HG02943 (cell line): ENCODE measurements around the gene YOD1.

Experiments used
- ATAC-seq: cut with Tn5 transposase; IDR thresholded peaks from one replicate; pipeline ENCODE4 v1.9.1; 2021; ENCODE audit warnings: mild to moderate bottlenecking, low read depth, moderate library complexity; ENCODE audit not compliant: unreplicated experiment

YOD1 gene

GRCh38 chr1:207028884-207029650 lies 21.9 kb downstream of the YOD1 start:
- no peak for ATAC-seq

DNA sequence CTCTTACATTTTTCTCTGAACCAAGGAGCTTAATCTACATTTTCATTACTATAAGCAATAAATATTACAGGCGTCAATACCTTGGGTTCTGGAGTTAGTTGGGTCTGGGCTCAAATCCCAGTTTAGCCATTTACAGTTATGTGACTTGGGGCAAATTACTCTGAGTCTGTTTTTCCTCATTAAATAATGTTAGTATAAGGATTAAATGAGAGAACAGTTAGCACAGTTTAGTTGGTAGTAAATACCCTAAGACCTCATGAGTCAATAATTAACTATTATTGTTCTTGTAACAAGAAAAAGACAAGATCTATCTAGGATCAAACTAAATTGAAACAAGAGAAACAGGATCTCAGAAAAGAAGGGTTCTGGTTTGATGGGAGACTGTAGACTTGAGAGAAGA lies 23.1 kb downstream of the YOD1 start:
- no peak for ATAC-seq

DNA sequence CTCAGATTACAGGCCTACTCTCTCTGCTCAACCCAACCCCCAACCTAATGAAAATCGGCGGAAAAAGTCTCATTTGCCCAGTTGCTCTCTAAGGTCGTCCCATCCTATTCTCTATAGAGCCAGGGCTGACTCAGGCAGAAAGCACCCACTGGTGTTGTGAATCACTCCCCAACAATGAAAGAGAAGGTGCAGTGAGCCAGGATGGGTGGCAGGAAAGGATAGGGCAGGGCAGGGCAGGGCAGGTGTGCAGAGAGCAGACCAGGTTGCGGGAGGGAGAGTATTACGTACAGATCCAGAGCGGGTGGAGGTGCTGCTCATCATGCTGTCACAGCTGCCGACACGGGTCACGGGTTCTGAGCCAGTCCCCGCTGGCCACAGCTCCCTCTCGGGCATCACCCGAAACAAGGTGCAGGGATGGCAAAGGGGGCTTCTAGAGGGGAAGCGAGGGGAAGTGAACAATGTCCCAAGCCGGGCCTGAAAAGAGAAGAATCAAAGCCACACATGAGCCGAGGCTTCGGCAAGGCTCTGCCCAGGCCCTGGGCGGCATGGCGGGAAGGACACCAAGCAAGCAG lies 23.7 kb downstream of the YOD1 start:
- ATAC-seq, result no peak

GRCh38 chr1:207026104-207026534 lies 24.9 kb downstream of the YOD1 start:
- no peak for ATAC-seq

DNA sequence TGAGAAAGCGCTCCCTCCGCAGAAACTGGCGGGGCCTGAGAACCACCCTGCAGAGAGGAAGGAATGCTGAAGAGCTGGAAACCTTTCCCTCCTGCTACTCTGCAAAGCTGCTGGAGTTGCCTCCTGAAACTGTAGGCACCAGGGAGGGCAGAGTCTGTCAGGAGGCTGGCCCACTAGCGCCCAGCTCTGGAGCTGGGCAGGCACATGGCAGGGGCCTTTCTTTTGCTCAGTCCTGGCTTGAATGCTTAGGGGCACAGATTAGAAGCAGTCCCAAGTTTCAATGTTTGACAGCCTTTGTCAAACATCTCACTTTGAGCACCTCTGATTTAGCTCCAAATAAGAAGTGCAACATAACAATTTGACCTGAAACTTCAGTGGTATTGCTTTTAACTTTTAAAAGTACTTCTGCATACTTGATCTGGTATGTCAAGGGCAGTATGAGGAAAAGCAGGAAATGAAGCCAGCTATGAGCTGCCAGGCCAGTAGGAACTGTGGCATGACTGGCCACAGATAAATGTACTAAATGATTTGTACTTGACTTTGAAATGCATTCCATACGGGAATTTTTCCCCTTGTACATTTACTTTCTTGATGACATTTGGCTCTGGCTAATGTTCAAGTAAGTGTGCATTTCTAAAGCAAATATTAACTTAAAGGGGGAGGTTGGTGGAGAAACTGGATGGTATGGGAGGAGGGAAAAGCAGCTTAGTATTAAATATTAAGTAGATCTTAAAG lies 25.7 kb downstream of the YOD1 start:
- ATAC-seq, result no peak

DNA sequence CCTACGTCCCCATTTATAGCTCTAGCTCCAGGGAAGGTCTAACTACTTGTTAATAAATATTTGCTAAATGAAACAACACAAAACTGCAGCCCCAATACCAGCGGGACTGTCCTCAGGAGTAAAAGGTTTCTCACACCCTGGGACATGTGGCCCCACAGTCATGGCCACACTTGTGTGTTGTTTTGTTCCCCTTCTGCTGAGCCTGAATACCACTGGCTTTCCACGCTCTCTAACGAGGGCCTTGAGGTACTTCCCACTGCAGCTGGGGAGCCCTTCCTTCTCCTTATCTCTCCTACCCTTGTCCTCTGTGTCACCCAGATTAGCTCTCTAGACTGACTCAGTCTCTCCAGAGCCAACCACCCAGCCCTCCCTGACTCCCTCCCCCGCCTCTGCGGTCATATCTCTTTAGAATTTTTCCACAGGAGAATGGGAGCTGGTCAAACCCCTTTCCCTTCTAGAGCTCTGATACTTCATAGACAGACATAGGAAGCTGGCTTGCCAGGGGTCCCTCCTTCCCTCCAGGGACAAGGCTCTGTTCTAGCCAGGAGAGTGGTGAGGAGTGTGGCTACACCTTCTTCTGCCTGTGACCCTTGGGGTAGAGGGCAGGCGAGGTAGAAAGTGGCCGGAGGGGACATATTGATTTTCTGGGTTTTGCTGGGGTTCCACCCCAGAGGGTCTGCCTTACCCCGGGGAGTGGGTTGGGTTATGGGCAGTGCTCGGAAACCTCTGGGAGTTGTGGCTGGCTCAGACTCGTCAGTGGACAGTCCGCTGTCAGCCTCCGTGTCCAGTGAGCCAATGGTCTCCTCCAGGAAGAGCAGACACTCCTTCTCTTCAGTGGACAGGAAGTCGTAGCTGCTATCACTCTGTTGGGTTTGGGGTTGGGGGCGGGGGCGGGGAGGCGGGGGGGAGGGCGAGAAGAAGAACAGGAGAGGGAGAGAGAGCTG lies 26.5 kb downstream of the YOD1 start:
- ATAC-seq, result no peak

GRCh38 chr1:207022996-207023679 lies 27.9 kb downstream of the YOD1 start:
- no peak for ATAC-seq

- no peak for ATAC-seq
These were observed 29.0 kb downstream of the YOD1 start for GRCh38 chr1:207021876-207022596.

- no peak for ATAC-seq
These were observed 29.7 kb downstream of the YOD1 start for GRCh38 chr1:207021139-207021861.

- ATAC-seq, result no peak
These were observed 30.3 kb downstream of the YOD1 start for GRCh38 chr1:207020709-207021107.

GRCh38 chr1:207020065-207020708 lies 30.8 kb downstream of the YOD1 start:
- no peak for ATAC-seq

DNA sequence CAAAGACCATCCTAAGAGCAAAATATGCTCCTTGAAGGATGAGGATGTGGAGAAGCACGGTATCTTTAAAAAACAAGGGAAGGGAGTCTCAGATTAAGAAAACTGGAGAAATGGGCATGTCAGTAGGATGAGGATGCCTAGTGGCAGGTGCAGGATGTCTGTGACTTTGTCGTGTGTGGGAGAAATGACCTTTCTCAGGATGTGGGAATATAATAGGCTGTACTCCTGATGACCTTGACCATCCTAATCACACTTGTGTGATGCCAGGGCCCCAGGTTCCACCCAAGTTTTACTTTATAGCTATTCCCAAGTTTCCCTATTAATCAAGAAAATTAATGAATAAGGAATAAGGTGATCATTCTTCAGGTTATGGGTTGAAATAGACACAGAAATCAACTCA lies 31.3 kb downstream of the YOD1 start:
- ATAC-seq, result no peak

GRCh38 chr1:207019161-207019560 lies 31.8 kb downstream of the YOD1 start:
- ATAC-seq, result no peak

- ATAC-seq, result no peak
These were observed 32.3 kb downstream of the YOD1 start for GRCh38 chr1:207018707-207019106.

- ATAC-seq, result no peak
These were observed 33.1 kb downstream of the YOD1 start for GRCh38 chr1:207017615-207018559.

GRCh38 chr1:207015791-207016190 lies 35.2 kb downstream of the YOD1 start:
- ATAC-seq, result no peak

DNA sequence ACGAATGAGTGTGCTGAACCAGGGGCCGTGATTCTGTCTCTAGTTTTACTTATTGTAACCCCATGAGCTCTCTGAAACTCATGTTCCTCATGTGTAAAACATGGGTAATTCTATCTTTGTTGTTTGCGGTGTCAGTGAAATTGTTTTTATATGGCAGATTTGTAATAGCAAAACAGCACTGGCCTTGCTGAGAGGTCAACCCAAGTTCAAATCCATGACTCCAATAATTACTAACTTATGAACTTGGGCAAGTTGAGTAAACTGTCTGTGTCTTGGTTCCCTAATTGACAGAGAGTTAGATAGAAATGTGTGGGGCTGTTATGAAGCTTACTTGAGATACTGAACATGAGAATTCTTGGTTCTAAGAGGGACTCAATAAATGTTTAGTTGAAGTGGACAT lies 36.3 kb downstream of the YOD1 start:
- ATAC-seq, result no peak
